ENCODE measurements around the gene GPR26. TPM values are rescaled to one million over a fixed set of nuclear protein-coding genes. Genes with fewer than 3 reads are reported as not detected.

Gene GPR26
- total and polyA plus RNA-seq, 8 donors = not detected

DNA sequence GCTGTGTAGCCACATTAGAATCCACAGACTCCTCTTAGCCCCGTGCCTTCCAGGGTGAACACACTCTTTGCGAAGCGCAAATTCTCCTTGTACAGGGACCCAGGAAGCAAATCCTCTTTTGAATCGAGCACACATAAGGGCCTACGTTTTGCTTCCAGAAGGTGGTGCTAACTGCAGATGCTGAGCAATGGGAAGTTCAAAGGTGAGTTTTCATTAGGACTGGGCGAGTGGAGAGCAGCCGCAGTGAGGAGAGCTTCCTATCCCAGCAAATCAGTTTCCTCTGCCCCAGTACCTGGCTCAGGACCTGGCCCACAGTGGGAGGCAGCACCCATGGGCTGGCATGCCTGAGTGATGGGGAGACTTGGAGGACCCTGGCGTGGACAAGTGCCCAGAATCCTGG lies 23.5 kb upstream of the GPR26 start:
- Histone ChIP-seq H3K27me3 (peaks cover 0 to 37% (median 5%) of the 10 kb centered on the region in 3 donors), H3K9me3 (no peaks in the 10 kb centered on the region), H3K27ac (no peak overlapping the region), H3K4me1 (no peaks in the 10 kb centered on the region), H3K36me3 (no peaks in the 10 kb centered on the region), H3K4me3 (no peak overlapping the region)
- TF ChIP-seq POLR2A (IDR thresholded peaks at IDR 0.05) = no peak
- TF ChIP-seq EP300 (IDR thresholded peaks at IDR 0.05) = no peak
- WGBS, 5 donors = 51 to 59% (median 54%) methylated on average over 7 to 8 of the region's 8 CpGs
- intact Hi-C loops (cut with DNase I; ENCODE audit: low total_unique reads) = no loop called here
- peak in 1 of 2 donors; percentile 10 for DNase-seq

DNA sequence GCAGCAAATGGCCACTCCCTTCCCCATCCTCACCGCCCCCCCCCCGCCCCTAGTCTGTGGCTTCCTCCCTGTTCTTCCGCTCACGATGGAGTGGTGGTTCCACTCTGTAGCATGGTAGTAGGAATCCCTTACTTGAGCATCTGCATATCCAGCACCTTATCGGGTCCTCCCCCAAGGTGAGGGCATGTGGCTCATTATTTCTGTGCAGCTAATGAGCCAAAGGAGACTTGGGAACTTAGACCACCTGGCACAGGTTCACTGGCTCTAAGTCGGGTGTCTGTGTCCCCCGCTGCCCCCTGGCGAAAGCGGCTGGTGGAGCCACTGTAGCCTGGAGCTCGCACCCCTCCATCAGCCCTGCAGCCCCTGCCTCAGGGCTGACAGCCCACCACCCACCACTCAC lies 22.8 kb upstream of the GPR26 start:
- Histone ChIP-seq H3K9me3 (no peaks in the 10 kb centered on the region), H3K4me1 (no peaks in the 10 kb centered on the region), H3K27ac (no peak overlapping the region), H3K36me3 (no peaks in the 10 kb centered on the region), H3K4me3 (no peak overlapping the region), H3K27me3 (peaks cover 0 to 33% (median 5%) of the 10 kb centered on the region in 3 donors)
- TF ChIP-seq EP300 (IDR thresholded peaks at IDR 0.05) (no peak), POLR2A (IDR thresholded peaks at IDR 0.05) (no peak), POLR2AphosphoS5 (IDR thresholded peaks at IDR 0.05) (no peak)
- TF ChIP-seq, protein P1, sequence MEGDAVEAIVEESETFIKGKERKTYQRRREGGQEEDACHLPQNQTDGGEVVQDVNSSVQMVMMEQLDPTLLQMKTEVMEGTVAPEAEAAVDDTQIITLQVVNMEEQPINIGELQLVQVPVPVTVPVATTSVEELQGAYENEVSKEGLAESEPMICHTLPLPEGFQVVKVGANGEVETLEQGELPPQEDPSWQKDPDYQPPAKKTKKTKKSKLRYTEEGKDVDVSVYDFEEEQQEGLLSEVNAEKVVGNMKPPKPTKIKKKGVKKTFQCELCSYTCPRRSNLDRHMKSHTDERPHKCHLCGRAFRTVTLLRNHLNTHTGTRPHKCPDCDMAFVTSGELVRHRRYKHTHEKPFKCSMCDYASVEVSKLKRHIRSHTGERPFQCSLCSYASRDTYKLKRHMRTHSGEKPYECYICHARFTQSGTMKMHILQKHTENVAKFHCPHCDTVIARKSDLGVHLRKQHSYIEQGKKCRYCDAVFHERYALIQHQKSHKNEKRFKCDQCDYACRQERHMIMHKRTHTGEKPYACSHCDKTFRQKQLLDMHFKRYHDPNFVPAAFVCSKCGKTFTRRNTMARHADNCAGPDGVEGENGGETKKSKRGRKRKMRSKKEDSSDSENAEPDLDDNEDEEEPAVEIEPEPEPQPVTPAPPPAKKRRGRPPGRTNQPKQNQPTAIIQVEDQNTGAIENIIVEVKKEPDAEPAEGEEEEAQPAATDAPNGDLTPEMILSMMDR (IDR thresholded peaks at IDR 0.05) = no peak
- peak in 1 of 2 donors; percentile 15 for DNase-seq
- 61 to 82% (median 71%) methylated on average over 9 to 10 of the region's 10 CpGs for WGBS, 5 donors
- intact Hi-C loops (cut with DNase I; ENCODE audit: low total_unique reads) = no loop called here

DNA sequence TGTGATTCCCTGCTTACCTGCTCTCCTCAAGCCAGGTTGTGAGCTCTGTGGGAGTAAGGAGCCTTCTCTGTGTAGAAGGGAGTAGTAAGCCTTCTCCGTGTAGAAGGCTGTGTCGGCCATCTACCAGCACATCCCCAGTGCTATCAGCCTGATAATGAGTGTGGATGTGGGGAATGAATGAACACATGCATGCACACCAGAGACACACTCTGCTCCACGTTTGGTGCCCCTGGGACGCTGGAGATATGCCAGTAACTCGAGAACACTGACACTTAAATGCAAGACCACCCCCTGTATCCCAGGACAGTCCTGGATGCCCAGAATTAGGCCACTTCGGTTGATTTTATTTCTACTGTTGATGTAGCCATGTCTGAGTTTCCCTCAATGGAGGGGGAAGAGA lies 21.1 kb upstream of the GPR26 start:
- intact Hi-C loops (cut with DNase I; ENCODE audit: low total_unique reads) = no loop called here
- no peaks in the 10 kb centered on the region for H3K4me1 ChIP-seq
- TF ChIP-seq POLR2AphosphoS5 (IDR thresholded peaks at IDR 0.05) (no peak), POLR2A (IDR thresholded peaks at IDR 0.05) (no peak), EP300 (IDR thresholded peaks at IDR 0.05) (no peak)
- TF ChIP-seq, protein P1 (IDR thresholded peaks at IDR 0.05) = no peak
- no peaks in the 10 kb centered on the region for H3K36me3 ChIP-seq
- peaks cover 0 to 33% (median 5%) of the 10 kb centered on the region in 3 donors for H3K27me3 ChIP-seq
- H3K4me3 ChIP-seq = no peak overlapping the region
- no peak overlapping the region for H3K27ac ChIP-seq
- 56 to 66% (median 64%) methylated on average over 6 of the region's 6 CpGs for WGBS, 5 donors
- no peaks in the 10 kb centered on the region for H3K9me3 ChIP-seq
- DNase-seq = peak in 1 of 2 donors; percentile 1

DNA sequence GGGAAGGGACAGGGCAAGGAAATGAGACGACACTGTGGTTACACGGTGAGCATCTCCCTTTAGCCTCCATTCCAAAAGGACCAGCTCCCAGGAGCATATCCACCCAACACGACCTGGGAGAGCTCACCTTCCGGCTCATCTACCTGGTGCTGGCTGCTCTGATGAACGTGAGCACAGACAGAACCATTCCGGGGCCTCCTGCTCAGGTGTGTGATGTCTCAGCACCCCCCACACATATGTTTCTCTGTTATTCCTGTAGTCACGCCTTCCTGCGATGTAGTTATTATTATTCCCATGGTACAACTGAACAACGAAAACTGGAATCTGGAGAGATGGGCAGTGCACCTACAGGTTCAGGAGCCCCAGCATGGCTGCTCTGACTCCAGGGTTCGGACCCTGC lies 20.5 kb upstream of the GPR26 start:
- peaks cover 0 to 39% (median 5%) of the 10 kb centered on the region in 3 donors for H3K27me3 ChIP-seq
- WGBS, 5 donors = 72 to 91% (median 77%) methylated on average over 8 to 10 of the region's 10 CpGs
- TF ChIP-seq POLR2AphosphoS5 (IDR thresholded peaks at IDR 0.05) (no peak), EP300 (IDR thresholded peaks at IDR 0.05) (no peak), POLR2A (IDR thresholded peaks at IDR 0.05) (no peak)
- TF ChIP-seq, protein P1 (IDR thresholded peaks at IDR 0.05) = no peak
- no peak overlapping the region for H3K4me3 ChIP-seq
- no peak overlapping the region for H3K27ac ChIP-seq
- H3K4me1 ChIP-seq = no peaks in the 10 kb centered on the region
- intact Hi-C loops (cut with DNase I; ENCODE audit: low total_unique reads) = no loop called here
- H3K9me3 ChIP-seq = no peaks in the 10 kb centered on the region
- peak in 1 of 2 donors; percentile 16 for DNase-seq
- H3K36me3 ChIP-seq = no peaks in the 10 kb centered on the region

DNA sequence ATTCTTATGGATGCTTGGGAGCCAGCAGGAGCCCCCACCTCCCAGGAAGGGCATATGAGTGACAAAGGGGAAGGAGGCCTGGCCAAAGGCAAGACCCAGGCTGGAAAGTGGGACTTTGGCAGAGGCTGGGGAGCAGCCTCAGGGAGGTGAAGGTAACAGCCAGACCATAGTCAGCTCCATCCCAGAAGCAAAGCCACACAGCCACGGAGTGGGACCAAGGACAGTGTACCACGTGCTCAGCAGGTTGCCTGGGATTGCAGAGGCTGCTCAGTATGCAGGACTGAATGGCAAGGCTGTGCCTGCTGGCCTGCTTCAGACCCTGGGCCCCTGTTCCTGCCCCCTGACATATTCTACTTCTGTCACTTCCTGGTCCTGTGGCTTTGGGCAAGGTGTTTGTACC lies 17.6 kb upstream of the GPR26 start:
- 28 to 49% (median 32%) methylated on average over 2 of the region's 2 CpGs for WGBS, 5 donors
- DNase-seq = peak in 1 of 2 donors; percentile 7

More for the DNA sequence above, 17.6 kb upstream of the GPR26 start:
- Histone ChIP-seq H3K4me3 (no peak overlapping the region), H3K9me3 (no peaks in the 10 kb centered on the region), H3K27me3 (peaks cover 0 to 45% (median 5%) of the 10 kb centered on the region in 3 donors), H3K4me1 (no peaks in the 10 kb centered on the region), H3K36me3 (no peaks in the 10 kb centered on the region), H3K27ac (no peak overlapping the region)
- intact Hi-C loops (cut with DNase I; ENCODE audit: low total_unique reads) = no loop called here
- TF ChIP-seq POLR2A (IDR thresholded peaks at IDR 0.05) (no peak), POLR2AphosphoS5 (IDR thresholded peaks at IDR 0.05) (no peak), EP300 (IDR thresholded peaks at IDR 0.05) (no peak)
- TF ChIP-seq, protein P1 (IDR thresholded peaks at IDR 0.05) = no peak
